Brain microvascular endothelial cell (primary cell): ENCODE data around the gene HMGXB3.

Experiments
- DNase-seq: peaks from one replicate; pipeline ENCODE4 v3.0.0-alpha.2; 2020
- H3K27ac ChIP-seq: fragments of 250-450 bp; sonication (Bioruptor Pico); 2 replicates; pipeline ENCODE4 v1.5.1; 2020; ENCODE audit warnings: mild to moderate bottlenecking, moderate library complexity
- H3K27me3 ChIP-seq: fragments of 250-450 bp; sonication (Bioruptor Pico); replicated peaks from 2 replicates; pipeline ENCODE4 v1.5.1; 2020; ENCODE audit warnings: mild to moderate bottlenecking
- H3K36me3 ChIP-seq: fragments of 250-450 bp; sonication (Bioruptor Pico); replicated peaks from 2 replicates; pipeline ENCODE4 v1.5.1; 2020; ENCODE audit warnings: mild to moderate bottlenecking
- H3K4me3 ChIP-seq: 2 replicates; pipeline ENCODE4 v1.5.1; 2011; ENCODE audit warnings: low read depth, mild to moderate bottlenecking, control low read depth, low read length, moderate library complexity
- CTCF ChIP-seq: IDR thresholded peaks from 2 replicates; pipeline ENCODE4 v1.5.1; 2011; ENCODE audit warnings: low read depth, mild to moderate bottlenecking, moderate library complexity, low read length, control low read depth, inconsistent platforms; ENCODE audit errors: missing control alignments
- in situ Hi-C: cut with HindIII; loops from 2 replicates; pipeline ENCODE4 v1.10.0; 2017; ENCODE audit warnings: low sequenced_read_pairs, low pct_ligation_motif_present

Gene HMGXB3

GRCh38 chr5:150067405-150067960 lies 66.9 kb downstream of the HMGXB3 start:
- DNase-seq, result no peak
- no peaks in the 10 kb centered on the region for H3K27me3 ChIP-seq
- no peak overlapping the region for H3K4me3 ChIP-seq
- H3K27ac ChIP-seq, result no peak overlapping the region
- TF ChIP-seq CTCF, result no peak
- H3K36me3 ChIP-seq, result no peaks in the 10 kb centered on the region
- in situ Hi-C loops, result no loop called here

- Histone ChIP-seq H3K27me3 (no peaks in the 10 kb centered on the region), H3K27ac (no peak overlapping the region), H3K36me3 (no peaks in the 10 kb centered on the region), H3K4me3 (no peak overlapping the region)
- in situ Hi-C loops, result no loop called here
- DNase-seq, result no peak
- TF ChIP-seq CTCF, result no peak
Observed at GRCh38 chr5:150068071-150068470, 67.5 kb downstream of the HMGXB3 start.

- in situ Hi-C loops, result no loop called here
- H3K4me3 ChIP-seq, result no peak overlapping the region
- no peaks in the 10 kb centered on the region for H3K27me3 ChIP-seq
- H3K36me3 ChIP-seq, result no peaks in the 10 kb centered on the region
- DNase-seq, result no peak
- H3K27ac ChIP-seq, result no peak overlapping the region
- no peak for TF ChIP-seq CTCF
Observed at GRCh38 chr5:150068472-150068871, 67.9 kb downstream of the HMGXB3 start.

- Histone ChIP-seq H3K27ac (no peak overlapping the region), H3K27me3 (no peaks in the 10 kb centered on the region), H3K4me3 (no peak overlapping the region), H3K36me3 (no peaks in the 10 kb centered on the region)
- no peak for DNase-seq
- TF ChIP-seq CTCF, result no peak
- in situ Hi-C loops, result no loop called here
Observed at GRCh38 chr5:150068961-150069645, 68.6 kb downstream of the HMGXB3 start.

GRCh38 chr5:150069672-150070627 lies 69.4 kb downstream of the HMGXB3 start:
- H3K27ac ChIP-seq, result no peak overlapping the region
- DNase-seq, result no peak
- no peak overlapping the region for H3K4me3 ChIP-seq
- in situ Hi-C loops, result no loop called here
- H3K27me3 ChIP-seq, result no peaks in the 10 kb centered on the region
- no peak for TF ChIP-seq CTCF
- H3K36me3 ChIP-seq, result no peaks in the 10 kb centered on the region
